Transverse colon (tissue), 4 donors: ENCODE data around the gene JDP2. TPM values are rescaled to one million over a fixed set of nuclear protein-coding genes. Genes with fewer than 3 reads are reported as not detected.
A peak's percentile ranks its signal among the peaks of the same experiment; 100 is the strongest.

ENCODE experiments used
- DNase-seq: peaks from one replicate; pipeline ENCODE4 v3.0.0-alpha.2; 2019
- H3K27ac ChIP-seq, 4 donors: fragments of 200-600 bp; sonication (generic); 2 replicates each; pipeline ENCODE4 v1.5.1; 2016 to 2018; ENCODE audit warnings: inconsistent platforms in 4 of 4
- H3K27me3 ChIP-seq: fragments of 200-600 bp; sonication (generic); 2 replicates; pipeline ENCODE4 v1.5.1; 2017; ENCODE audit warnings: inconsistent platforms
- H3K36me3 ChIP-seq, 4 donors: fragments of 200-600 bp; sonication (generic); 2 replicates each; pipeline ENCODE4 v1.5.1; 2017 to 2019; ENCODE audit warnings: inconsistent platforms in 4 of 4
- H3K4me1 ChIP-seq, 4 donors: fragments of 200-600 bp; sonication (generic); 2 replicates each; pipeline ENCODE4 v1.5.1; 2017 to 2020; ENCODE audit warnings: inconsistent platforms in 4 of 4
- H3K4me3 ChIP-seq, 4 donors: fragments of 200-600 bp; sonication (generic); 1 replicate in 1 of 4; 2 replicates in 3 of 4; pipeline versions ENCODE4 v1.5.1 to v1.6.1; 2017 to 2019; ENCODE audit warnings: inconsistent platforms in 4 of 4
- H3K9me3 ChIP-seq, 2 donors: fragments of 200-600 bp; sonication (generic); 2 replicates each; pipeline ENCODE4 v1.5.1; 2017 to 2019; ENCODE audit warnings: inconsistent platforms in 2 of 2
- CTCF ChIP-seq, 5 experiments: fragments of 200-600 bp in 3 of 5; fragments of 450-650 bp in 2 of 5; sonication (generic) in 3 of 5; IDR thresholded peaks; 1 replicate in 2 of 5; 2 replicates in 3 of 5; pipeline ENCODE4 v1.5.1; 2016 to 2017; ENCODE audit warnings: antibody characterized with exemption in 5 of 5, inconsistent platforms in 3 of 5, mild to moderate bottlenecking in 2 of 5, moderate library complexity in 1 of 5
- EP300 ChIP-seq: sonication (generic); formaldehyde crosslinking; IDR thresholded peaks from one replicate; pipeline ENCODE4 v1.6.1; 2017; ENCODE audit warnings: antibody characterized with exemption, low read depth
- POLR2A ChIP-seq: fragments of 450-650 bp; IDR thresholded peaks from one replicate; pipeline ENCODE4 v1.6.1; 2016; ENCODE audit warnings: antibody characterized with exemption, mild to moderate bottlenecking, moderate library complexity
- POLR2AphosphoS5 ChIP-seq, 3 donors: sonication (generic); formaldehyde crosslinking; IDR thresholded peaks; one replicate each; pipeline ENCODE4 v1.6.1; 2016; ENCODE audit warnings: antibody characterized with exemption in 3 of 3
- WGBS, 2 donors: methylation state at CpG; one replicate each; pipeline ENCODE4 v1.1.5; 2018; ENCODE audit warnings: low coverage in 1 of 2; 5-methylcytosine and 5-hydroxymethylcytosine counted together
- in situ Hi-C, 4 donors: fragments of 200-750 bp; cut with MboI; loops; one replicate each; pipeline versions ENCODE4 v1.15.0 to v1.15.1; 2017; ENCODE audit warnings: low sequenced_read_pairs in 3 of 4, low pct_ligation_motif_present in 1 of 4, low pct_unique_long_range_greater_than_20kb in 1 of 4
- intact Hi-C: fragments of 100-400 bp; cut with DNase I; formaldehyde crosslinking; loops from one replicate; pipeline ENCODE4 v1.15.1; 2023; ENCODE audit warnings: low total_unique reads
- total RNA-seq, 4 donors: library from RNA; depleted of rRNA; stranded (reverse); fragments of >200 nt; gene quantifications; one replicate each; pipeline ENCODE4 v1.1.0, GENCODE V29; 2016

JDP2 gene
- total RNA-seq, 4 donors from 2014 or later = 49.2 to 108 (median 57.8) TPM

GRCh38 chr14:75437201-75438143 is 9.7 kb downstream of the JDP2 start:
- Histone ChIP-seq H3K4me3 (no peak overlapping the region), H3K4me1 (peaks cover 16 to 70% (median 37%) of the 10 kb centered on the region in 4 donors), H3K36me3 (peaks cover 0 to 6% (median 1%) of the 10 kb centered on the region in 4 donors), H3K9me3 (no peaks in the 10 kb centered on the region), H3K27me3 (no peaks in the 10 kb centered on the region), H3K27ac (peak overlapping the region in 1 of 4 donors; percentile 43)
- 57 to 84% methylated on average over 3 to 13 of the region's 14 CpGs for WGBS, 2 donors
- in situ Hi-C loops = no loop called here
- no peak for DNase-seq
- intact Hi-C loops = no loop called here
- no peak for TF ChIP-seq CTCF (IDR thresholded peaks at IDR 0.05)
- TF ChIP-seq POLR2AphosphoS5 (IDR thresholded peaks at IDR 0.05) = no peak
- no peak for TF ChIP-seq POLR2A
- no peak for TF ChIP-seq EP300

- intact Hi-C loops = no loop called here
- Histone ChIP-seq H3K36me3 (peaks cover 0 to 6% (median 1%) of the 10 kb centered on the region in 4 donors), H3K9me3 (no peaks in the 10 kb centered on the region), H3K4me3 (no peak overlapping the region), H3K27ac (peak overlapping the region in 1 of 4 donors; percentile 9), H3K27me3 (no peaks in the 10 kb centered on the region), H3K4me1 (peaks cover 12 to 59% (median 37%) of the 10 kb centered on the region in 4 donors)
- TF ChIP-seq POLR2AphosphoS5 (IDR thresholded peaks at IDR 0.05) (no peak), CTCF (IDR thresholded peaks at IDR 0.05) (no peak), EP300 (no peak)
- in situ Hi-C loops = no loop called here
- DNase-seq = no peak
- WGBS, 2 donors = 83 to 87% methylated on average over 1 to 16 of the region's 16 CpGs
Measured at GRCh38 chr14:75438486-75439080, 10.8 kb downstream of the JDP2 start.

- intact Hi-C loops (no loop called here), in situ Hi-C loops (no loop called here)
- peaks cover 6 to 44% (median 23%) of the 10 kb centered on the region in 4 donors for H3K4me1 ChIP-seq
Measured at GRCh38 chr14:75439989-75440388, 12.2 kb downstream of the JDP2 start.

More at GRCh38 chr14:75439989-75440388, 12.2 kb downstream of the JDP2 start:
- Histone ChIP-seq H3K27me3 (no peaks in the 10 kb centered on the region), H3K4me3 (no peak overlapping the region), H3K36me3 (peaks cover 0 to 6% (median 1%) of the 10 kb centered on the region in 4 donors), H3K9me3 (no peaks in the 10 kb centered on the region), H3K27ac (peak overlapping the region; percentile 44 to 64 (median 62))
- TF ChIP-seq POLR2A (no peak), EP300 (no peak), POLR2AphosphoS5 (IDR thresholded peaks at IDR 0.05) (no peak), CTCF (IDR thresholded peaks at IDR 0.05) (no peak)
- WGBS, 2 donors = 75 to 93% methylated on average over 2 to 13 of the region's 13 CpGs
- DNase-seq = peak; percentile 50
